ENCODE data around the gene OSBP.
"Not testable (repeated sequence)": the region's sequence is repeated elsewhere in the genome, so short reads cannot be mapped to it uniquely, and the experiment has no call there.

Gene OSBP

DNA sequence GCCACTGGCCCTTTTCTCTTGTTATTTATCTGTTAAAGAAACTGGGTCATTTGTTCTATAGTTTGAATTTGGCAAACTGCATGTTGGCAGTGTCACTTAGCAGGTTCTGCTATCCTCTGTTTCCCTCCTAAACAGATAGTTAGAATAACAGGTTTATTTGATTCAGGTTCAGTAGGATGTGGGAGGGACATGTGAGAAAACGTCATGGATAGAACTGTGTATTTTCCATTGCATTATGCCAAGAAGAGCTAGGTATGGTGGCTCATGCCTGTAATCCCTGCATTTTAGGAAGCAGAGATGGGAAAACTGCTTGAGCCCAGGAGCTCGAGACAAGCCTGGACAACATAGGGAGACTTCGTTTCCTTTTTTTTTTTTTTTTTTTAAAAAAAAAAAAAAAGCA is 29.0 kb upstream of the OSBP start:
- TF ChIP-seq, protein P1, sequence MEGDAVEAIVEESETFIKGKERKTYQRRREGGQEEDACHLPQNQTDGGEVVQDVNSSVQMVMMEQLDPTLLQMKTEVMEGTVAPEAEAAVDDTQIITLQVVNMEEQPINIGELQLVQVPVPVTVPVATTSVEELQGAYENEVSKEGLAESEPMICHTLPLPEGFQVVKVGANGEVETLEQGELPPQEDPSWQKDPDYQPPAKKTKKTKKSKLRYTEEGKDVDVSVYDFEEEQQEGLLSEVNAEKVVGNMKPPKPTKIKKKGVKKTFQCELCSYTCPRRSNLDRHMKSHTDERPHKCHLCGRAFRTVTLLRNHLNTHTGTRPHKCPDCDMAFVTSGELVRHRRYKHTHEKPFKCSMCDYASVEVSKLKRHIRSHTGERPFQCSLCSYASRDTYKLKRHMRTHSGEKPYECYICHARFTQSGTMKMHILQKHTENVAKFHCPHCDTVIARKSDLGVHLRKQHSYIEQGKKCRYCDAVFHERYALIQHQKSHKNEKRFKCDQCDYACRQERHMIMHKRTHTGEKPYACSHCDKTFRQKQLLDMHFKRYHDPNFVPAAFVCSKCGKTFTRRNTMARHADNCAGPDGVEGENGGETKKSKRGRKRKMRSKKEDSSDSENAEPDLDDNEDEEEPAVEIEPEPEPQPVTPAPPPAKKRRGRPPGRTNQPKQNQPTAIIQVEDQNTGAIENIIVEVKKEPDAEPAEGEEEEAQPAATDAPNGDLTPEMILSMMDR (IDR thresholded peaks at IDR 0.05; ENCODE audit: borderline replicate concordance, control extremely low read depth, extremely low read depth, insufficient read depth, missing control alignments), result no peak
- no peak for DNase-seq (ENCODE audit: low spot score)
- in situ Hi-C loops (cut with MboI; ENCODE audit: low sequenced_read_pairs, unreplicated experiment), result no loop called here

DNA sequence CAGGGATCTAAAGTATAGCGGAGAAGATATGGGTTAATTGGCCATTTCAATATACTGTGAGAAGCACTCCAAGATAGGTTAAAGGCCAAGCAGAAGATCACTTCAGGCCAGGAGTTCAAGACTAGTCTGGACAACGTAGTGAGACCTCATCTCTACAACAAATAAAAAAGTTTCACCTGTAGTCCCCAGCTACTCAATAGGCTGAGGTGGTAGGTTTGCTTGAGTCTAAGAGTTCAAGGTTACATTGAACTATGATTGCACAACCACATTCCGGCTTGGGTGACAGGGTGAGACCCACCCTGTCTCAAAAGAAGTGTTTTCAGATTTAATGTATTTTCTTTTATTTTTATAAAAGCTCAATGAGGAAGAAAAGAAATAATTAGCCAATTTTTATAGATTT is 27.8 kb upstream of the OSBP start:
- TF ChIP-seq, protein P1 (IDR thresholded peaks at IDR 0.05; ENCODE audit: borderline replicate concordance, control extremely low read depth, extremely low read depth, insufficient read depth, missing control alignments), result no peak
- in situ Hi-C loops (cut with MboI; ENCODE audit: low sequenced_read_pairs, unreplicated experiment), result no loop called here
- DNase-seq (ENCODE audit: low spot score), result no peak

GRCh38 chr11:59641156-59641555 is 25.6 kb upstream of the OSBP start:
- TF ChIP-seq, protein P1 (IDR thresholded peaks at IDR 0.05; ENCODE audit: borderline replicate concordance, control extremely low read depth, extremely low read depth, insufficient read depth, missing control alignments), result no peak
- in situ Hi-C loops (cut with MboI; ENCODE audit: low sequenced_read_pairs, unreplicated experiment), result no loop called here

GRCh38 chr11:59630493-59630892 is 14.9 kb upstream of the OSBP start:
- TF ChIP-seq, protein P1 (IDR thresholded peaks at IDR 0.05; ENCODE audit: borderline replicate concordance, control extremely low read depth, extremely low read depth, insufficient read depth, missing control alignments), result no peak
- DNase-seq (ENCODE audit: low spot score), result no peak
- in situ Hi-C loops (cut with MboI; ENCODE audit: low sequenced_read_pairs, unreplicated experiment), result no loop called here

More at GRCh38 chr11:59641156-59641555, 25.6 kb upstream of the OSBP start:
- DNase-seq (ENCODE audit: low spot score), result no peak

GRCh38 chr11:59629996-59630395 is 14.4 kb upstream of the OSBP start:
- in situ Hi-C loops (cut with MboI; ENCODE audit: low sequenced_read_pairs, unreplicated experiment), result no loop called here
- TF ChIP-seq, protein P1 (IDR thresholded peaks at IDR 0.05; ENCODE audit: borderline replicate concordance, control extremely low read depth, extremely low read depth, insufficient read depth, missing control alignments), result no peak
- DNase-seq (ENCODE audit: low spot score), result no peak

DNA sequence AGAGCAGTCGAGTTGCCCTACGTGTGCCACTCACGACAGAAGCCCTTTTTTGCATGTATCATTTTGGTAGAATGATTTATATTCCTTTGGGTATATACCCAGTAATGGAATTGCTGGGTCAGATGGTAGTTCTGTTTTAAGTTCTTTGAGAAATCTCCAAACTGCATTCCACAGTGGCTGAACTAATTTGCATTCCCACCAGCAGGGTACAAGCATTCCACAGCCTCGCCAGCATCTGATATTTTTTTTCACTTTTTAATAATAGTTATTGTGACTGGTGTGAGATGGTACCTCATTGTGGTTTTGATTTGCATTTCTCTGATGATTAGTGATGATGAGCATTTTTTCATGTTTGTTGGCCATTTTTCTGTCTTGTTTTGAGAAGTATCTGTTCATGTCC is 11.4 kb upstream of the OSBP start:
- in situ Hi-C loops (cut with MboI; ENCODE audit: low sequenced_read_pairs, unreplicated experiment); DNase-seq (ENCODE audit: low spot score): not testable (repeated sequence)

DNA sequence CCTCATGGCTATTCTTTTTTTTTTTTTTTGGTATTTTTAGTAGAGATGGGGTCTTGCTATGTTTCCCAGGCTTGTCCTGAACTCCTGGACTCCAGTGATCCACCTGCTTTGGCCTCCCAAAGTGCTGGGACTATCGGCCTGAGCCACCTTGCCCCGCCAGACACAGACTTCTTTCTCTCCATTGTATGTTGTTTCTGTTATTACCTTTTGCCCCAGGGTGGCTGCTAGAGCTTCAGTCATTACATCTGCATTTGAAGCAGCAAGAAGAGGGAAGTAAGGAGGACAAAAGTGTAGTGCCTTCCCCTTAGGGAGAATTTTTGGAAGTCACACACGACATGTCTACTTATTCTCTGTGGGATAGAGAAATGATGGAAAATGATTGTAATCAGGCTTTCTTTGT is 10.1 kb upstream of the OSBP start:
- in situ Hi-C loops (cut with MboI; ENCODE audit: low sequenced_read_pairs, unreplicated experiment), result no loop called here
- DNase-seq (ENCODE audit: low spot score), result no peak
- TF ChIP-seq, protein P1 (IDR thresholded peaks at IDR 0.05; ENCODE audit: borderline replicate concordance, control extremely low read depth, extremely low read depth, insufficient read depth, missing control alignments), result no peak
